ENCODE data around the gene PRICKLE2. TPM values are rescaled to one million over a fixed set of nuclear protein-coding genes. Genes with fewer than 3 reads are reported as not detected.
"Not testable (repeated sequence)": the region's sequence is repeated elsewhere in the genome, so short reads cannot be mapped to it uniquely, and the experiment has no call there.

Gene PRICKLE2
- polyA plus RNA-seq, 1 donor = 6.9 TPM

- DNase-seq (ENCODE audit: low read depth) = no peak
Observed at GRCh38 chr3:64103131-64103530, 122.1 kb downstream of the PRICKLE2 start.

GRCh38 chr3:64102147-64102546 lies 123.1 kb downstream of the PRICKLE2 start:
- DNase-seq (ENCODE audit: low read depth) = no peak

GRCh38 chr3:64099316-64099715 lies 126.0 kb downstream of the PRICKLE2 start:
- no peak for DNase-seq (ENCODE audit: low read depth)

GRCh38 chr3:64098670-64099069 lies 126.6 kb downstream of the PRICKLE2 start:
- no peak for DNase-seq (ENCODE audit: low read depth)

GRCh38 chr3:64097920-64098319 lies 127.3 kb downstream of the PRICKLE2 start:
- DNase-seq (ENCODE audit: low read depth) = no peak

- no peak for DNase-seq (ENCODE audit: low read depth)
Observed at GRCh38 chr3:64095802-64096201, 129.5 kb downstream of the PRICKLE2 start.

- no peak for DNase-seq (ENCODE audit: low read depth)
Observed at GRCh38 chr3:64094713-64095079, 130.6 kb downstream of the PRICKLE2 start.

- DNase-seq (ENCODE audit: low read depth) = no peak
Observed at GRCh38 chr3:64093825-64094712, 131.2 kb downstream of the PRICKLE2 start.

- DNase-seq (ENCODE audit: low read depth) = no peak
Observed at GRCh38 chr3:64093211-64093610, 132.1 kb downstream of the PRICKLE2 start.

- DNase-seq (ENCODE audit: low read depth) = no peak
Observed at GRCh38 chr3:64091501-64091900, 133.8 kb downstream of the PRICKLE2 start.

GRCh38 chr3:64089386-64089785 lies 135.9 kb downstream of the PRICKLE2 start:
- not testable (repeated sequence) for DNase-seq (ENCODE audit: low read depth)

GRCh38 chr3:64088408-64089205 lies 136.7 kb downstream of the PRICKLE2 start:
- DNase-seq (ENCODE audit: low read depth) = no peak

- no peak for DNase-seq (ENCODE audit: low read depth)
Observed at GRCh38 chr3:64086479-64087252, 138.6 kb downstream of the PRICKLE2 start.

- DNase-seq (ENCODE audit: low read depth) = no peak
Observed at GRCh38 chr3:64084640-64085039, 140.6 kb downstream of the PRICKLE2 start.

- DNase-seq (ENCODE audit: low read depth) = no peak
Observed at GRCh38 chr3:64083575-64083974, 141.7 kb downstream of the PRICKLE2 start.

GRCh38 chr3:64082961-64083541 lies 142.2 kb downstream of the PRICKLE2 start:
- DNase-seq (ENCODE audit: low read depth) = no peak

- DNase-seq (ENCODE audit: low read depth) = no peak
Observed at GRCh38 chr3:64082411-64082810, 142.9 kb downstream of the PRICKLE2 start.

GRCh38 chr3:64081235-64081630 lies 144.0 kb downstream of the PRICKLE2 start:
- no peak for DNase-seq (ENCODE audit: low read depth)

- DNase-seq (ENCODE audit: low read depth) = no peak
Observed at GRCh38 chr3:64080616-64081234, 144.5 kb downstream of the PRICKLE2 start.

- no peak for DNase-seq (ENCODE audit: low read depth)
Observed at GRCh38 chr3:64079369-64080150, 145.7 kb downstream of the PRICKLE2 start.

All from forelimb muscle (tissue), 1 donor.